ENCODE data around the gene FARP1.

- TF ChIP-seq CTCF (IDR thresholded peaks at IDR 0.05) (peak in 1 of 6 experiments; percentile 12), POLR2A (IDR thresholded peaks at IDR 0.05) (peak in 1 of 4 donors; percentile 7)
Observed at GRCh38 chr13:98484289-98485219, 341.7 kb downstream of the FARP1 start.
